Psoas muscle (tissue), 8 donors: ENCODE measurements around the gene TIGD7. TPM values are rescaled to one million over a fixed set of nuclear protein-coding genes. Genes with fewer than 3 reads are reported as not detected.

Source experiments
- ATAC-seq, 4 donors: fragments of 200-7000 bp; cut with Tn5 transposase; one replicate each; pipeline ENCODE4 v1.9.1; 2020; ENCODE audit warnings: moderate library complexity in 3 of 4, mild to moderate bottlenecking in 2 of 4
- DNase-seq, 2 donors: peaks; one replicate each; pipeline ENCODE4 v3.0.0-alpha.2; 2020
- H3K27ac ChIP-seq: fragments of 200-600 bp; one replicate; pipeline ENCODE4 v1.8.0; 2022
- H3K27me3 ChIP-seq, 3 donors: fragments of 200-600 bp in 1 of 3; one replicate each; pipeline versions ENCODE4 v1.6.1 to v1.8.0; 2013 to 2022; ENCODE audit warnings: low read length in 2 of 3, mild to moderate bottlenecking in 2 of 3, moderate library complexity in 1 of 3; ENCODE audit not compliant: insufficient read depth in 3 of 3
- H3K36me3 ChIP-seq, 2 donors: fragments of 200-600 bp in 1 of 2; one replicate each; pipeline versions ENCODE4 v1.6.1 to v1.8.0; 2013 to 2022; ENCODE audit warnings: low read depth in 1 of 2, mild to moderate bottlenecking in 1 of 2, moderate library complexity in 1 of 2; ENCODE audit not compliant: insufficient read depth in 1 of 2
- H3K4me1 ChIP-seq: fragments of 200-600 bp; one replicate; pipeline ENCODE4 v1.8.0; 2022
- H3K4me3 ChIP-seq: fragments of 200-600 bp; one replicate; pipeline ENCODE4 v1.8.0; 2022; ENCODE audit warnings: mild to moderate bottlenecking
- H3K9me3 ChIP-seq: fragments of 200-600 bp; one replicate; pipeline ENCODE4 v1.8.0; 2022
- CTCF ChIP-seq: fragments of 200-600 bp; IDR thresholded peaks from one replicate; pipeline ENCODE4 v1.8.0; 2022; ENCODE audit warnings: antibody characterized with exemption
- WGBS, 3 donors: extraction: QIAGEN DNeasy Blood & Tissue Kit; methylation state at CpG; one replicate each; pipeline versions ENCODE4 v1.1.6 to v1.1.7; 2013; 5-methylcytosine and 5-hydroxymethylcytosine counted together
- intact Hi-C, 2 donors: fragments of 100-400 bp; cut with DNase I; formaldehyde crosslinking; loops; one replicate each; pipeline versions ENCODE4 v1.11.0 to v1.14.2; 2022
- polyA plus RNA-seq, 3 donors: library from polyadenylated mRNA; stranded (reverse); fragments of 200-250 nt; gene quantifications; one replicate each; pipeline ENCODE4 v1.2.3, GENCODE V29; 2013
- total RNA-seq, 4 donors: library from RNA; stranded (reverse); fragmentation: NEBNext Ultra II Directional in 2 of 4; extraction: Animal tissue kit (Norgen Biotek cat#: 25700) in 2 of 4; gene quantifications; one replicate each; pipeline versions ENCODE4 v1.2.1 to v1.2.4, GENCODE V29; 2021 to 2023
- donor health status: healthy with polysubstance abuse.
- donor health status: DM: no; HTN: no; CAD: no; lungs with moderate emphysema.
- donor health status: Bipolar disorder and iron deficiency.
- donor health status: healthy.
- donor health status: DM: yes; HTN: yes; CAD: no.
- donor health status: DM: no; HTN: no; CAD: no.
- donor health status: DM: no; HTN: no; CAD: no.
- donor health status: DM: yes; HTN: yes; CAD: no.

Gene TIGD7
- total and polyA plus RNA-seq, 7 donors = 3.1 to 9.4 (median 6.4) TPM

- Histone ChIP-seq H3K27ac (no peak overlapping the region), H3K4me3 (no peak overlapping the region), H3K4me1 (no peaks in the 10 kb centered on the region), H3K27me3 (no peaks in the 10 kb centered on the region), H3K9me3 (peaks cover 93% of the 10 kb centered on the region), H3K36me3 (peaks cover 52 to 61% of the 10 kb centered on the region in 2 donors)
- no peak for ATAC-seq
- intact Hi-C loops = no loop called here
- no peak for TF ChIP-seq CTCF
- DNase-seq = no peak
- 96 to 99% (median 97%) methylated on average over 3 of the region's 3 CpGs for WGBS, 3 donors
These were observed 12.2 kb upstream of the TIGD7 start for GRCh38 chr16:3317315-3317999.

GRCh38 chr16:3311496-3311895 lies 6.3 kb upstream of the TIGD7 start:
- no peaks in the 10 kb centered on the region for H3K27me3 ChIP-seq
- H3K4me3 ChIP-seq = no peak overlapping the region
- 94 to 99% (median 97%) methylated on average over 4 of the region's 4 CpGs for WGBS, 3 donors
- ATAC-seq (no peak), DNase-seq (no peak)
- H3K9me3 ChIP-seq = peaks cover 85% of the 10 kb centered on the region
- intact Hi-C loops = no loop called here
- H3K36me3 ChIP-seq = peaks cover 53 to 61% of the 10 kb centered on the region in 2 donors
- no peak overlapping the region for H3K27ac ChIP-seq
- no peak for TF ChIP-seq CTCF
- peaks cover 5% of the 10 kb centered on the region for H3K4me1 ChIP-seq

- TF ChIP-seq CTCF = no peak
- no peaks in the 10 kb centered on the region for H3K27me3 ChIP-seq
- ATAC-seq (no peak), DNase-seq (no peak)
- peaks cover 65% of the 10 kb centered on the region for H3K9me3 ChIP-seq
- H3K4me1 ChIP-seq = peaks cover 10% of the 10 kb centered on the region
- intact Hi-C loops = loop anchor here in 1 of 2 donors (2.0 kb wide), 1 partner anchor 75 kb away; no protein-coding TSS in a partner anchor
- H3K4me3 ChIP-seq = peak overlapping the region; percentile 97
- peaks cover 25 to 36% of the 10 kb centered on the region in 2 donors for H3K36me3 ChIP-seq
- WGBS, 3 donors = 54 to 58% (median 57%) methylated on average over 11 of the region's 11 CpGs
- H3K27ac ChIP-seq = peak overlapping the region; percentile 97
These were observed 848 bp upstream of the TIGD7 start for GRCh38 chr16:3306078-3306477.

GRCh38 chr16:3304370-3304769 lies 860 bp downstream of the TIGD7 start:
- H3K9me3 ChIP-seq = peaks cover 53% of the 10 kb centered on the region
- H3K4me3 ChIP-seq = peak overlapping the region; percentile 97
- DNase-seq (no peak), ATAC-seq (no peak)
- no peaks in the 10 kb centered on the region for H3K27me3 ChIP-seq
- 73 to 74% (median 74%) methylated on average over 4 of the region's 4 CpGs for WGBS, 3 donors
- peaks cover 10% of the 10 kb centered on the region for H3K4me1 ChIP-seq
- peaks cover 25 to 48% of the 10 kb centered on the region in 2 donors for H3K36me3 ChIP-seq
- peak overlapping the region; percentile 97 for H3K27ac ChIP-seq
- intact Hi-C loops = loop anchor here (2.0 kb wide), 2 partner anchors 22 to 196 kb away; partner anchors contain the start of genes CLUAP1 (in 1 of the 2) and ZNF263 (in 1 of the 2)
- TF ChIP-seq CTCF = no peak

GRCh38 chr16:3295783-3296182 lies 9.4 kb downstream of the TIGD7 start:
- Histone ChIP-seq H3K4me1 (no peaks in the 10 kb centered on the region), H3K9me3 (peaks cover 85% of the 10 kb centered on the region), H3K27me3 (no peaks in the 10 kb centered on the region), H3K36me3 (peaks cover 11 to 49% of the 10 kb centered on the region in 2 donors), H3K27ac (no peak overlapping the region), H3K4me3 (no peak overlapping the region)
- no peak for ATAC-seq
- no peak for TF ChIP-seq CTCF
- WGBS, 3 donors = 65 to 68% (median 66%) methylated on average over 12 to 13 of the region's 13 CpGs
- DNase-seq = no peak
- intact Hi-C loops = no loop called here
